GM18517 (cell line): Measurements from ENCODE around the gene FGFR2.
"Not testable (repeated sequence)": the region's sequence is repeated elsewhere in the genome, so short reads cannot be mapped to it uniquely, and the experiment has no call there.

Experiments used
- ATAC-seq: cut with Tn5 transposase; IDR thresholded peaks from one replicate; pipeline ENCODE4 v1.9.1; 2021; ENCODE audit warnings: mild to moderate bottlenecking, moderate library complexity; ENCODE audit not compliant: unreplicated experiment

Gene FGFR2

GRCh38 chr10:121556918-121557573 lies 41.2 kb downstream of the FGFR2 start:
- ATAC-seq, result no peak

- no peak for ATAC-seq
These were observed 41.8 kb downstream of the FGFR2 start for GRCh38 chr10:121556455-121556854.

- ATAC-seq, result not testable (repeated sequence)
These were observed 43.3 kb downstream of the FGFR2 start for GRCh38 chr10:121554916-121555315.

GRCh38 chr10:121553511-121554264 lies 44.6 kb downstream of the FGFR2 start:
- ATAC-seq, result no peak

GRCh38 chr10:121552746-121553145 lies 45.5 kb downstream of the FGFR2 start:
- ATAC-seq, result no peak

GRCh38 chr10:121551210-121551885 lies 46.9 kb downstream of the FGFR2 start:
- ATAC-seq, result no peak

GRCh38 chr10:121544301-121544869 lies 53.9 kb downstream of the FGFR2 start:
- no peak for ATAC-seq

GRCh38 chr10:121543545-121543944 lies 54.7 kb downstream of the FGFR2 start:
- ATAC-seq, result no peak

- no peak for ATAC-seq
These were observed 56.7 kb downstream of the FGFR2 start for GRCh38 chr10:121541450-121542120.

- no peak for ATAC-seq
These were observed 57.4 kb downstream of the FGFR2 start for GRCh38 chr10:121540732-121541395.

GRCh38 chr10:121539786-121540185 lies 58.5 kb downstream of the FGFR2 start:
- no peak for ATAC-seq

GRCh38 chr10:121536310-121536913 lies 61.8 kb downstream of the FGFR2 start:
- ATAC-seq, result no peak

GRCh38 chr10:121535381-121535780 lies 62.9 kb downstream of the FGFR2 start:
- no peak for ATAC-seq

- no peak for ATAC-seq
These were observed 65.9 kb downstream of the FGFR2 start for GRCh38 chr10:121532292-121532864.

GRCh38 chr10:121531830-121532178 lies 66.4 kb downstream of the FGFR2 start:
- no peak for ATAC-seq

GRCh38 chr10:121531076-121531829 lies 67.0 kb downstream of the FGFR2 start:
- no peak for ATAC-seq

- ATAC-seq, result no peak
These were observed 67.7 kb downstream of the FGFR2 start for GRCh38 chr10:121530481-121531075.

- ATAC-seq, result no peak
These were observed 70.6 kb downstream of the FGFR2 start for GRCh38 chr10:121527690-121528089.

GRCh38 chr10:121526801-121527221 lies 71.4 kb downstream of the FGFR2 start:
- no peak for ATAC-seq
